Sigmoid colon (tissue), 4 donors: ENCODE data around the gene CNGB1.

Experiments used
- CTCF ChIP-seq, 4 experiments: fragments of 450-650 bp in 3 of 4; fragments of 200-600 bp in 1 of 4; IDR thresholded peaks; one replicate each; pipeline ENCODE4 v1.5.1; 2016 to 2019; ENCODE audit warnings: antibody characterized with exemption in 4 of 4, mild to moderate bottlenecking in 3 of 4, moderate library complexity in 2 of 4
- POLR2AphosphoS5 ChIP-seq, 4 donors: sonication (generic); formaldehyde crosslinking; IDR thresholded peaks; one replicate each; pipeline ENCODE4 v1.6.1; 2017; ENCODE audit warnings: antibody characterized with exemption in 4 of 4

- TF ChIP-seq CTCF (IDR thresholded peaks at IDR 0.05): no peak
- TF ChIP-seq POLR2AphosphoS5 (IDR thresholded peaks at IDR 0.05): no peak
Observed at GRCh38 chr16:57848181-57848580, 122.7 kb downstream of the CNGB1 start.
